A549 treated with AZD2906 at 1 μM for 4 hours (cell line): Measurements from ENCODE around the gene NLRP2B. TPM values are rescaled to one million over a fixed set of nuclear protein-coding genes. Genes with fewer than 3 reads are reported as not detected.

Source experiments
- total RNA-seq: library from RNA; stranded (reverse); fragments of 200-300 nt; extraction: Qiagen RNA extraction; gene quantifications from 5 replicates; pipeline ENCODE4 v1.2.3, GENCODE V29; 2022

NLRP2B gene
- not detected in 5 replicates for total RNA-seq

DNA sequence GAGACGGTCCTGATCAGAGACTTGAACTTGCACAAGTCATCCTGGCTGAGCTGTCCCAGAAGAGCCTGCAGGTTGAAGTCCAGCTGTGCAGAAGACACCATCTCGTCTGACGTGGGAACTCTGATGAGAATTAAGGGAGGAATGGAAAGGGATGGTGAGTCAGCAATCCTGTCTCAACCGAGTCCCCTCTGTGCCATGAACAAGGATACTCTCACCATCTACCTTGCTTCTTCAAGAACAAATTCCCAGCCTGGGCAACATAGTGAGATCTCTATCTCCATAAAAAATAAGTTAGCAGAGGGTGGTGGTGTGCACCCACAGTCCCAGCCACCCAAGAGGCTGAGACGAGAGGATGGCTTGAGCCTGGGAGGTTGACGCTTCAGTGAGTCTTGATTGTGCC is at the start of gene NLRP2B:
Gene NLRP2B, minus strand, starts transcription at position 101 of the 400 bp plus-strand sequence.

Other genes with a start within 250 kb of the NLRP2B start
- 8.8 to 11.4 TPM (median 9.9 TPM) in 5 replicates for gene ZXDB, start 88.2 kb downstream of the NLRP2B start, total RNA-seq
- 1.7 to 1.9 TPM (median 1.8 TPM) in 5 replicates for gene ZXDA, start 230.2 kb upstream of the NLRP2B start, total RNA-seq